GM21717 (cell line): ENCODE results near the gene PDE2A.

Source experiments
- ATAC-seq: cut with Tn5 transposase; IDR thresholded peaks from one replicate; pipeline ENCODE4 v1.9.1; 2021; ENCODE audit warnings: mild to moderate bottlenecking, moderate library complexity; ENCODE audit not compliant: unreplicated experiment

The PDE2A gene

GRCh38 chr11:72639502-72640375 is 34.5 kb downstream of the PDE2A start:
- no peak for ATAC-seq

GRCh38 chr11:72637926-72638325 is 36.3 kb downstream of the PDE2A start:
- ATAC-seq, result no peak

- no peak for ATAC-seq
Observed at GRCh38 chr11:72637198-72637597, 37.0 kb downstream of the PDE2A start.

- ATAC-seq, result no peak
Observed at GRCh38 chr11:72636376-72636775, 37.8 kb downstream of the PDE2A start.

GRCh38 chr11:72635933-72636332 is 38.3 kb downstream of the PDE2A start:
- no peak for ATAC-seq

GRCh38 chr11:72635309-72635915 is 38.8 kb downstream of the PDE2A start:
- no peak for ATAC-seq

GRCh38 chr11:72634472-72635095 is 39.6 kb downstream of the PDE2A start:
- ATAC-seq, result no peak

- ATAC-seq, result no peak
Observed at GRCh38 chr11:72634016-72634415, 40.2 kb downstream of the PDE2A start.

GRCh38 chr11:72633068-72633467 is 41.2 kb downstream of the PDE2A start:
- ATAC-seq, result no peak

GRCh38 chr11:72631806-72632731 is 42.2 kb downstream of the PDE2A start:
- no peak for ATAC-seq

GRCh38 chr11:72630104-72630852 is 43.9 kb downstream of the PDE2A start:
- no peak for ATAC-seq

GRCh38 chr11:72629266-72629665 is 45.0 kb downstream of the PDE2A start:
- ATAC-seq, result no peak

- ATAC-seq, result no peak
Observed at GRCh38 chr11:72627594-72628281, 46.5 kb downstream of the PDE2A start.

GRCh38 chr11:72626414-72626936 is 47.7 kb downstream of the PDE2A start:
- no peak for ATAC-seq

GRCh38 chr11:72625691-72626413 is 48.4 kb downstream of the PDE2A start:
- no peak for ATAC-seq

GRCh38 chr11:72624496-72625201 is 49.6 kb downstream of the PDE2A start:
- no peak for ATAC-seq

- ATAC-seq, result no peak
Observed at GRCh38 chr11:72623052-72623451, 51.2 kb downstream of the PDE2A start.

GRCh38 chr11:72621008-72621610 is 53.1 kb downstream of the PDE2A start:
- ATAC-seq, result no peak
